HG03095 (cell line): ENCODE measurements around the gene SLFN5.
"Not testable (repeated sequence)": the region's sequence is repeated elsewhere in the genome, so short reads cannot be mapped to it uniquely, and the experiment has no call there.

Experiments used
- ATAC-seq: cut with Tn5 transposase; IDR thresholded peaks from one replicate; pipeline ENCODE4 v1.9.1; 2021; ENCODE audit warnings: moderate library complexity; ENCODE audit not compliant: unreplicated experiment

SLFN5 gene

DNA sequence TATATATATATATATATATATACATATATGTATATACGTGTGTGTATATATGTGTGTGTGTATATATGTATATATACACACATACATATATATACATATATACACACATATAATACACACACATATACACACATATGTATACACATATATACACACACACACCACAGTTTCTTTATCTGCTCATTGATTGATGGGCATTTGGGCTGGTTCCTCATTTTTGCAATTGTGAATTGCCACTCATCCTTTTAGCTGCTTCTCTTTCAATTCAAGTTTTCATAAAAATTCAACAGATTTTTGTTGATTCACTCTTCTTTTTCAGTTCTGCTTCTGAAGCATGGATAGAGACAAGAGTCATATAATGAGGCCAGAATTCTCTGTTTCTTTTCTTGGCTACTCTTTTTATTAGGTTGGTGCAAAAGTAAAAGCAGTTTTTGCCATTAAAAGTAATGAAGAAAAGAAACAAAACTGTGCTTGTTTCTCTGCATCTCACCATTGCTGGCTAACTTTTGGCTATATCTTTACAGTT, 44.5 kb downstream of the SLFN5 start:
- ATAC-seq = no peak

DNA sequence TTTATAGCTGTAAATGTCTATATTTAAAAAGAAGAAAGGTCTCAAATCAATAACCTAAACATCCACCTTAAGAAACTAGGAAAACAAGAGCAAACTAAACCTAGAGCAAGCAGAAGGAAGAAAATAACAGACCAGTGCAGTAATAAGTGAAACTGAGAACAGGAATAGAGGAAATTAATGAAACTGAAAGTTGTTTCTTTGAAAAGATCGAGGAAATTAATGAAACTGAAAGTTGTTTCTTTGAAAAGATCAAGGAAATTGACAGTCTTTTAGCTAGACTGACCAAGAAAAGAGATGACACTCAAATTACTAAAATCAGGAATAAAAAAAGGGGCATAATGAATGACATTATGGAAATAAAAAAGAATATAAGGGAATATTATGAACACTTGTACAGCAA, 46.4 kb downstream of the SLFN5 start:
- no peak for ATAC-seq

DNA sequence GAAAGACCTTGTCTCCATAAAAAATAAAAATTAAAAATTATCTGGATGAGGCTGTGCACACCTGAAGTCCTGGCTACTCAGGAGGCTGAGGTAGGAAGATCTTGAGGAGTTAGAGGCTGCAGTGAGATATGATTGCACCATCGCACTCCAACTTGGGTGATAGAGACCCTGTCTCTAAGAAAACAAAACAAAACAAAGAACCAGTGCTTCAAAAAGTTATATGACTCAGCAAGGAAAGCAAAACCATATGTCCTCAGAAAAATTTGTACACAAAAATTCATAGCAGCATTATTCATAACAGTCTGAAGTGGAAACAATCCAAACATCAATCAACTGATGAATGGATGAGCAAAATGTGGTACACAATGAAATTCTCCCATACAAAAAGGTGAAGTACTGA, 48.9 kb downstream of the SLFN5 start:
- no peak for ATAC-seq

DNA sequence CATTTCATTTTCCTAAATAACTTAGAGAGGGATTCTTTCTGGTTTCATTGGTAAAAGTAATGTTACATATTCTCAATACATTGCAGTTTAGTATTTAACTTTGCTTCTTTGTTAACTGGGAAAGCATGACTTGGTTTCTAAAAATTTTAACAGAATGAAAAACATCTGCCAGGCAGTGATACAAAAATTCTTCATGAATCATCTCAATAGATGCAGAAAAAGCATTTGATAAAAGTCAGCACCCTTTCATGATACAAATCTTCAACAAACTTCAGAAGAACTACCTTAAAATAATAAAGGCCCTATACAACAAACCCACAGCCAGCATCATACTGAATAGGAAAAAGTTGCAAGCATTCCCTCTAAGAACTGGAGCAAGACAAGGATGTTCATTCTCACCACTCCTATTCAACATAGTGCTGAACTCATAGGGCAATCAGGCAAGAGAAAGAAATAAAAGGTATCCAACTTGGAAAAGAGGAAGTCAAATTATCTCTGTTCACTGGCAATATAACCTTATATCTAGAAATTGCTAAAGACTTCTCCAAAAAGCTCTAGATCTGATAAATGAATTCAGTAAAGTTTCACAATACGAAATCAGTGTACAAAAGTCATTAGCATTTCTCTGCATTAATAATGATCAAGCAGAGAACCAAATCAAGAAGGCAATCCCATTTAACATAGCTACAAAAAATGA, 50.4 kb downstream of the SLFN5 start:
- ATAC-seq = no peak

DNA sequence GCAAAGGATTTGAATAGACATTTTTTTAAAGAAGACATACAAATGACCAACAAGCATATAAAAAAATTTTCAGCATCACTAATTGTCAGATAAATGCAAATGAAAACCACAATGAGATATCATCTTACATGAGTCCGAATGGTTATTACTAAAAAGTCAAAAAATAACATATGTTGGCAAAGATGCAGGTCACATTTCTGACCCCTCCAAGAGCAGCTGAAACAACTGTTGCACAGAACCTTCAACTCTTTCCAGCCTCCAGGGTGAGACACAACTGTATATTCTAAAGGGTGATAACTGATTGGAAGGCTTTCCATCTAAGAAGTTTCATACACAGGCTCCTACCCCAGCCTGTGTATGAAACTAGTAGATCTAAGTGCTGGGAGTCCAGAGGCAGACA, 51.9 kb downstream of the SLFN5 start:
- no peak for ATAC-seq

DNA sequence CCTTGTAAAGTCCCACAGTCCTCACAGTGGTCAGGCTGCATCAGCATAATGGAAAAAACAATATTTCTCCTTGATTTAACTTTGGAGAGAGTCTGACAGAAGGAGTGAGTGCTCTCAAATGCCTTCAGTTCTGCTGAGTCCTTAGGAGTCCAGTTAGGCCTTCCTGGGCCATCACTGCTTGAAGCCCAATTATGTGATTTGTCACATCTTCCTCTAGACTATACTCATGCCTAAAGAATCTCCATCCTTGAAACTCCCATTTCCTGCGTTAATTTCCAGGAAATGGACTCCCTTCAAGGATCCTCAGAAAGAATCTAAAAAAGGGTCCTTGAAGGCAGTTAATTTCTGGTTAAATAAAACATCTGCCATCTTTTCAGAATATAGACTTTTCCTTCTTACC, 52.8 kb downstream of the SLFN5 start:
- ATAC-seq = no peak

DNA sequence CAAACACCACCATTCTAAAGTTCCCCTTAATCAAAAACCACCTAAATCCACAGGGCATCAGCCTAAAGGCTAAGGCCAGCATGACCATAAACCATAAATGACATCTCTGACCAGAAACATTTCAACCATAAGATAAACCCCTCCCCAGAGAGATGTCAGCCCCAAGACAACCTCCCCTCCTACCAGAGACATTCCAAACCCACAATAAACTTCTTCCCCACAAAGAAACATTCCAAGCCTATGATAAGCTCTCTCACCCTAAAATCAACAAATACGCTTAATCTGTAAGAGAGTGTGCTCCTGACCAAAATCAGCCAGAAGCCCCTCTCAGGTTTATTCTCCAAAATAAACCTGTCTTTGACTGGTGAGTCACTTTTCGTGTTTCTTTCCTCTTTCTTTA, 54.8 kb downstream of the SLFN5 start:
- ATAC-seq = no peak

DNA sequence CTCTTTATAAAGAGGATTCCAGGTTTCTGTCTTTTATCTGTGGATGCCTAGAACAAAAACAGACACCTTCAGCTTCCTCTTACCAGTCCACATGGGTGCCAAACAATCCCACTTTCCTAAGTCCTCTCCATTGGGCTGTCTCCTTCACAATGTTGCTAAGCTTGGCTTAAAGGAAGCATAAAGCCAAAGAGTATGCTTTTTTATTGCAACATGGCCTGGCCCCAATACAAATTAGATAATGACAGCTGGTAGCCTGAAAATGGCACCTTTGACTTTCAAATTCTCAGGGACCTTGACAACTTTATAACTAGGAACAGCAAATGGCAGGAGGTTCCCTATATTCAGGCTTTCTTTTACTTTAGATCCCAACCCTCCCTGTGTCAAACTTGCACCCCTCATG, 55.8 kb downstream of the SLFN5 start:
- ATAC-seq = no peak

DNA sequence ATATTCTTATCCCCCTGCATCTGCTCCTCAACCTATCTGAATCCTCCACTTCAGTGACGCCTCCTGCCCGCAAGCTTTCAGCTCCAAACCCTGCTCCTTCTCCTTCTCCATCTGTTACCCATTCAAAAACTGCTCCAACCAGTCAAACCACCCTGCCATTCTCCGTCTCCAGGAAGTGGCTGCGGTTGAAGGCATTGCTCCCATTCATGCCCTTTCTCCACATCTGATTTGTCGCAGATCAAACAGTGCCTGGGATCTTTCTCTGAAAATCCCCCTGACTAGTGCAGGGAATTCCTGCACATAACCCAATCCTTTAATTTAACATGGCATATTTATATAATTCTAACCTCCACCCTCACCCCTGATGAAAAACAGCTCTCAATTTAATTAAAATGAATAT, 56.3 kb downstream of the SLFN5 start:
- no peak for ATAC-seq

DNA sequence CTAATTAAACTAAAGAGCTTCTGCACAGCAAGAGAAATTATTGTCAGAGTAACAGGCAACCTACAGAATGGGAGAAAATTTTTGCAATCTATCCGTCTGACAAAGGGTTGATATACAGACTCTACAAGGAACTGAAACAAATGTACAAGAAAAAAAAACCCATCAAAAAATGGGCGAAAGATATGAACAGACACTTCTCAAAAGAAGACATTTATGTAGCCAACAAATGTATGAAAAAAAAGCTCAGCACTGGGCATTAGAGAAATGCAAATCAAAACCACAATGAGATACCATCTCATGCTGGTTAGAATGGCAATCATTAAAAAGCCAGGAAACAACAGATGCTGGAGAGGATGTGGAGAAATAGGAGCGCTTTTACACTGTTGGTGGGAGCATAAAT, 66.5 kb downstream of the SLFN5 start:
- ATAC-seq = not testable (repeated sequence)

DNA sequence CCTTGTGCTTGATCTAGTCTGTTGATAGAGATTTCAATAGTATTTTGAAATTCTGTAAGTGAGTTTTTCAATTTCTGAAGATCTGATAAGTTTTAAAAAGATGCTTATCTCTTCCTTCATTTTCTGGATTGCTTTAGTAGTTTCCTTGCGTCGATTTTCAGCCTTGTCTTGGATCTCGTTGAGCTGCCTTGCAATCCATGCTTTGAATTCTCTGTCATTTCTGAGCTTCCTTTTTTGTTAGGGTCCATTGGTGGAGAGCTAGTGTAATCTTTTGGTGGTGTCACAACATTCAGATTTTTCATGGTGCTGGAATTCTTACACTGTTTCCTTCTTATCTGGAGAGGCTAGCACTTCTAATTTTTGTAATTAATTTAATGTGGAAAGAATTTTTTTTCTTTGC, 69.5 kb downstream of the SLFN5 start:
- ATAC-seq = no peak

DNA sequence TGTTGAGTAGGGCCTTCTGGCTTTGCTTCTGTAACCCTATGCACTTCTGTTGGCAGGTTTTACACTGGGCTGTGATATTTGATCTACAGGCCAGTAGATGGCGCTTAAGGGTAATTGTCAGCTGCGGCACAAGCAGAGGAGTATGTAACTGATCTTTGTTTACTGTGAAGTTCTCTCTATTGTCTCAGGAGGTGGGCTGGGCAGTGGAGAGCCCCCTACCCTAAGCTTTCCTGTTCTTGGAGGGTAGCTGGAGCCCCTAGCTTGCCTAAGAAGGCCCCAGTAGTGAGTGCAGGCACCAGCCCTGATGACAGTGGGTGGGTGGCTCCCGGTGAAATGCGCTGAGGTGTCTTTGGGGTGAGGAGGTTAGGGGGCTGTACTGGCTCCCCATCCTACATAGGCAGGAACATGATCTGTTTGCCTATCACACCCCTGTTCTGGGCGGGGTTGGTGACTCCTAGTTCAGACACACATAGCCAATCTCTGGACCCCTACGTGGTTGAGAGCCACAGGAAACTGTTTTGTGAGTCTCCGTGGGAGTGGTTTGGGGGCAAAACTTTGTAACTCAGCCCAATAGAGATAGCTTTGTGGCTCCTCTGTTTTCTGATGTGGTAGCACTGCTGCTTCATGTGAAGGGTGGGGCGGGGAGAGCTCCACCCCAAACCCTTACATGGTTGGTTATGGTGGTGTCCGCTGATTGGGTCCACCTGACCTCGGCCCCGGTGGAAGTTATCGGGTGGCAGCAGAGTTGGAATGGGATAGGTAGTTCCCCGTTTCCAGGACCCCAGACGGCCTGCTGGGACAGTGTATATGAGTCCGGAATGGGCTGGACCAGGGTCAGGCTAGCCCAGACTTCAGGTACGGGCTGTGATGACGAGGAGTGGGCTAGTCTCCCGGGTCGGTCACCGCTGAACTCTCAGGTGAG, 70.2 kb downstream of the SLFN5 start:
- no peak for ATAC-seq

DNA sequence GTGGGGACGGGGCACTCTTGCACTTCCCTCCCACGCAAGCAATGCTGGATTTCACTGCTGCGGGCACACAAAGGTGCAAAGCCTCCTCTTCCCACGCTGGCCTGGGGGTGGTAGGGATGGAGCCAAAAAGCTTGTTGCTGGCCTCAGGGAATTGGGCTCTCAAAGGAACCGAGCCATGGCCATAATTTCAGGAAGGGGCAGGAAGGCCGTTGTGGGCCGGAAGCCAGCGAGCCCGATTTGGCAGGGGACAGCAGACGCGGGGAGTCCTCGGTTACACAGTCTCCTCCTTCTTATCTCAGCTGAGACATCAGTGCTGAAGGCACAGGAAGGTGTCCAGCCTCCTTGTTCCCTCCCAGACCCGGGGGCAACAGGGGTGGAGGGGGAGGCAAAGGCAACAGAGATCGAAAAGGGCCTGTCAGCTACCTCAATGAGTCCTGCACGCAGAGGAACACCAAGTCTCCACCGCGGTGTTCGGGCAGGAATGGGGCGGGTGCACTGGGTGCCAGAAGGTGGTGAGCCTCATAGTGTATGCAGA, 71.1 kb downstream of the SLFN5 start:
- no peak for ATAC-seq

DNA sequence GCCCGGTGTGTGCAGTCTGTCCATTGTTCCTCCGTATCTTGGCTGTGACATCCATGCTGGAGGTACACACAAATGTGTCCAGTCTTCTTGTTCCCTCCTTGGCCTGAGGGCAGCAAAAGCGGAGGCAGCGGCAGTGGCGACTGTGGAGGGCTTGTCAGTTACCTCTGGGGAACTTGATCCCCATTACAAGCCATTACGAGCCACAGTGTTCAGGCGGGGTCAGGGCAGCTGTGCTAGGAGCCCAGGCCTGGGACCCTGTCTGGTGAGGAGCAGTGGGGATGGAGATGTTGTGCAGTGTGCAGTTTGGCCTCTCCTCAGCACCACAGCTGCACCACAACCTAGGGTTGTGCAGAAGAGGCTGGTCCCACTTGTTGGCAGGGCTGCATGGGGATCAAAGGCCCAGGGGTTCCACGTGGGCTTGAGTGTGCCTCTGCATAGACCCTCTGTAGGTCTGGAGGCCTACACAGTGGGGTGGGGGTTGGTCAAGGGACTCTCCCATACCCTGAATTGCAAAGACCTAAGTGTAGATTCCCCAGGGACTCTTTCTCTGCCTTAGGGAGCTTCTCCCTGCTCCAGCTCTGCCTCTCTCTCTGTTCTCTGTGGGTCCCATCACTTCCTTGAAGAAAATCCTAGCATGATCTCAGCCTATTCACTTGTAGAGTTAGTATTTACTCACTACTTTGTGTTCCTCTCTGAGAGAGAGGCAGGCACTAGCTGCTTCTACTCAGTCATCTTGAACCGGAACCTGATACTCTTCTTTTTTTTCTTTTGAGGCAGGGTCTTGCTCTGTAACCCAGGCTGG, 71.7 kb downstream of the SLFN5 start:
- ATAC-seq = no peak

DNA sequence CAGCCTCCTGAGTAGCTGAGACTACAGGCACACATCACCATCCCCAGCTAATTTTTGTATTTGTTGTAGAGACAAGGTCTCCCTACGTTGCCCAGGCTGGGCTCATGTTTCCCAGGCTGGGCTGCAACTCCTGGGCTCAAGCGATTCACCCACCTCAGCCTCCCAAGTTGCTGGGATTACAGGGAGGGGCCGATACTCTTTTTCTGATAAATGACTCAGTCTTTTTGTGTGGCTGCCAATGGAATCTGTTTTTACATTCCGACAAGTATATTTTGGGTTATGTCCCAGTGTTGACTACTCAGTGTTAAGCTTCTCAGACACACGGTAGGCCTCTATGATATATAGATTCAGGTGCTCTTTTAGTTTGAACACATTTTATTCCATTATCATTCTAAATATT, 72.4 kb downstream of the SLFN5 start:
- ATAC-seq = no peak

DNA sequence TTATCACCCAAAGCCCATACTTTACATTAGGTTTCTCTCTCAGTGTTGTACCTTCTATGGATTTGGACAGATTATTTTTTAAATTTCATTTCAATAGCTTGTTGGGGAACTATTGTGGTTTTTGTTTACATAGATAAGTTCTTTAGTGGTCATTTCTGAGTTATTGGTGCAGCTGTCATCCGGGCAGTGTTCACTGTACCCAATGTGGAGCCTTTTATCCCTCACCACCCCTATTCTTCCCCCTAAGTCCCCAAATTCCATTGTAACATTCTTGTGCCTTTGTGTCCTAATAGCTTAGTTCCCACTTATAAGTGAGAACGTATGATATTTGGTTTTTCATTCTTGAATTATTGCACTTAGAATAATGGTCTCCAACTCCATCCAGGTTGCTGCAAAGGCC, 73.1 kb downstream of the SLFN5 start:
- ATAC-seq = no peak

DNA sequence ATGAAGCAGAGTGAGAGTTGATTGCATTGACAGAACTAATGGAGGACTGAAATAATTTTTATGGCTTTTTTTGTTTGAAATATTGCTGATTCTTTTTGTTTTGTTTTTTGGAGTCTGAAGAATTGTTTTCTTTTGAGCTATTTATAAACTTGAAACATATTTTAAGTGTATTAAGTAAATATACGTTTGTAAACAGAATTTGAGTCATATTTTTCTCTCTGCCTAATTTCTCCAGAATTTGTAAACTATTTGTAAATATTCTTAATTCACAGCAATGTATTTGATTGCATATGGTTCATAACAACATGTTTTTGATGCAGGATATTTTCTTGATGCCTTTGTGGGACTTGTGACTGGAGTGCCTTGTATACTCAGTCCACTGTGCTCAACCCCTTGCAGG, 79.9 kb downstream of the SLFN5 start:
- no peak for ATAC-seq
